HG02759 (cell line): ENCODE results near the gene GALNT1.

Experiments
- ATAC-seq: cut with Tn5 transposase; IDR thresholded peaks from one replicate; pipeline ENCODE4 v1.9.1; 2021; ENCODE audit warnings: mild to moderate bottlenecking, moderate library complexity; ENCODE audit not compliant: unreplicated experiment

The GALNT1 gene

GRCh38 chr18:35749701-35750100 lies 168.2 kb downstream of the GALNT1 start:
- ATAC-seq = no peak

- ATAC-seq = no peak
Measured at GRCh38 chr18:35750929-35751328, 169.4 kb downstream of the GALNT1 start.

GRCh38 chr18:35753306-35753910 lies 171.9 kb downstream of the GALNT1 start:
- no peak for ATAC-seq

GRCh38 chr18:35754464-35754863 lies 172.9 kb downstream of the GALNT1 start:
- ATAC-seq = no peak

- ATAC-seq = no peak
Measured at GRCh38 chr18:35755369-35755768, 173.8 kb downstream of the GALNT1 start.

- ATAC-seq = no peak
Measured at GRCh38 chr18:35756506-35757117, 175.1 kb downstream of the GALNT1 start.
